SH-SY5Y (cell line): ENCODE results near the gene CLSTN2.

Source experiments
- GATA2 ChIP-seq: IDR thresholded peaks from 2 replicates; pipeline ENCODE4 v1.6.1; 2011; ENCODE audit warnings: mild to moderate bottlenecking, low read depth, low read length
- GATA3 ChIP-seq: IDR thresholded peaks from 2 replicates; pipeline ENCODE4 v1.6.1; 2011; ENCODE audit warnings: low read depth, mild to moderate bottlenecking, low read length, moderate library complexity

DNA sequence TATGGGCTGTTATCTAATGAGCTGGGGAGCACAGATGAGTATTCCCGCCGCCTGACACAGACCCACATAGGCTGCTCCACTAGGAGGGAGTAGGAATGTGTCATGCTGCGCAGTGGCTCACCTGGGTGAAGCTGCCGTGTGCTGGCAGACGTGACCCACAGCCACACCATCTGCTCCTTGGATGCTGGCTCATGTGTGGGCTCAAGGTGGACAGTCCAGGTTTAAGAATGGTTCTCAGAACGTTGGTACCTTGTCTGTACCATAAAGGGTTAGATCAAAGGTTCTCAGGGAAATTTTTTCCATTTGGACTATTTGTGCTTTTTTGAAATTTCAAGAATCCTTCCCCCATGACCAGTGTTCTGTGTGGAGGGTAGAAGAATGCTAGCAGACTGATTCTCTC, 403.9 kb downstream of the CLSTN2 start:
- TF ChIP-seq GATA2, result no peak
- no peak for TF ChIP-seq GATA3
